OCI-LY7 (cell line): Measurements from ENCODE around the gene ATXN8OS.

ENCODE experiments used
- CTCF ChIP-seq: fragments of 200-600 bp; sonication (generic); conservative IDR thresholded peaks from 2 replicates; pipeline ENCODE4 v1.5.1; 2014; ENCODE audit warnings: mild to moderate bottlenecking, antibody characterized with exemption, low read length, moderate library complexity, mixed read lengths
- EZH2phosphoT487 ChIP-seq: fragments of 200-600 bp; sonication (generic); IDR thresholded peaks from 2 replicates; pipeline ENCODE4 v1.6.1; 2018; ENCODE audit warnings: low read depth, borderline replicate concordance, mild to moderate bottlenecking, mixed run types, antibody characterized with exemption, low read length, moderate library complexity, mixed read lengths

- no peak for TF ChIP-seq CTCF
- TF ChIP-seq EZH2phosphoT487: no peak
Observed at GRCh38 chr13:70088926-70089325, 18.7 kb upstream of the ATXN8OS start.
